Neural cell (in vitro differentiated cells): Measurements from ENCODE around the gene HEMK1.

ENCODE experiments used
- EP300 ChIP-seq: fragments of 450-650 bp; conservative IDR thresholded peaks from 2 replicates; pipeline ENCODE4 v1.6.1; 2014; ENCODE audit warnings: antibody characterized with exemption, mild to moderate bottlenecking, moderate library complexity; ENCODE audit not compliant: poor library complexity, severe bottlenecking
- EZH2 ChIP-seq: fragments of 200-600, 300-800 bp; shearing (Covaris generic), sonication (generic); IDR thresholded peaks from 2 replicates; pipeline ENCODE4 v1.6.1; 2014; ENCODE audit warnings: antibody characterized with exemption, low read length, borderline replicate concordance, mild to moderate bottlenecking; ENCODE audit not compliant: insufficient read depth, poor library complexity, severe bottlenecking
- POLR2AphosphoS5 ChIP-seq: IDR thresholded peaks from 2 replicates; pipeline ENCODE4 v1.6.1; 2012
- RAD21 ChIP-seq: fragments of 450-650 bp; conservative IDR thresholded peaks from 2 replicates; pipeline ENCODE4 v1.6.1; 2014; ENCODE audit warnings: antibody characterized with exemption, mild to moderate bottlenecking, moderate library complexity
- SMC3 ChIP-seq: fragments of 450-650 bp; conservative IDR thresholded peaks from 2 replicates; pipeline ENCODE4 v1.6.1; 2014; ENCODE audit warnings: antibody characterized with exemption, mild to moderate bottlenecking, moderate library complexity; ENCODE audit not compliant: poor library complexity
- TF ChIP-seq, protein P1 (sequence below): fragments of 450-650 bp; IDR thresholded peaks from 2 replicates; pipeline ENCODE4 v1.5.1; 2014; ENCODE audit warnings: antibody characterized with exemption, mild to moderate bottlenecking, moderate library complexity; ENCODE audit not compliant: poor library complexity, severe bottlenecking
- TF ChIP-seq, protein P2 (sequence below): IDR thresholded peaks from 2 replicates; pipeline ENCODE4 v1.6.1; 2012; ENCODE audit warnings: borderline replicate concordance

DNA sequence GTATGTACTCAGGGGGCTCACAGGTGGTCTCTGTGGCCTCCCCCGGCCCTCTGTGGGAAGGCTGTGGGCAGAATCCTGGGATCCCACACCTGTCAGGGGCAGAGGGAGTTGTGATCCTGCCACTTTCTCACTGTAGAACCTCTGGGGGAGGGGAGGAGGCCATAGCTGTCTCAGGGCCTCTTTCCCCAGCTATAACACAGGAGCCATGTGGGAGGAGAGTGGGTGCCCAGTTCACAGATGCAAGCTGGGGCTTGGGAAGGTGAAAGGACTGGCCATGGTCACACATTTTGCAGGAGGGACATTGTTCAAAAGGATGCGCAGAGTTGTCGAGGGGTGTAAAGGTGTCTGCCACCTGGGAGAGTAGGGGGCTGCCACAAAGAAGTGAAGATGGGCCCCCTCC is 59.3 kb downstream of the HEMK1 start:
- TF ChIP-seq, protein P1, sequence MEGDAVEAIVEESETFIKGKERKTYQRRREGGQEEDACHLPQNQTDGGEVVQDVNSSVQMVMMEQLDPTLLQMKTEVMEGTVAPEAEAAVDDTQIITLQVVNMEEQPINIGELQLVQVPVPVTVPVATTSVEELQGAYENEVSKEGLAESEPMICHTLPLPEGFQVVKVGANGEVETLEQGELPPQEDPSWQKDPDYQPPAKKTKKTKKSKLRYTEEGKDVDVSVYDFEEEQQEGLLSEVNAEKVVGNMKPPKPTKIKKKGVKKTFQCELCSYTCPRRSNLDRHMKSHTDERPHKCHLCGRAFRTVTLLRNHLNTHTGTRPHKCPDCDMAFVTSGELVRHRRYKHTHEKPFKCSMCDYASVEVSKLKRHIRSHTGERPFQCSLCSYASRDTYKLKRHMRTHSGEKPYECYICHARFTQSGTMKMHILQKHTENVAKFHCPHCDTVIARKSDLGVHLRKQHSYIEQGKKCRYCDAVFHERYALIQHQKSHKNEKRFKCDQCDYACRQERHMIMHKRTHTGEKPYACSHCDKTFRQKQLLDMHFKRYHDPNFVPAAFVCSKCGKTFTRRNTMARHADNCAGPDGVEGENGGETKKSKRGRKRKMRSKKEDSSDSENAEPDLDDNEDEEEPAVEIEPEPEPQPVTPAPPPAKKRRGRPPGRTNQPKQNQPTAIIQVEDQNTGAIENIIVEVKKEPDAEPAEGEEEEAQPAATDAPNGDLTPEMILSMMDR: no peak
- TF ChIP-seq, protein P2, sequence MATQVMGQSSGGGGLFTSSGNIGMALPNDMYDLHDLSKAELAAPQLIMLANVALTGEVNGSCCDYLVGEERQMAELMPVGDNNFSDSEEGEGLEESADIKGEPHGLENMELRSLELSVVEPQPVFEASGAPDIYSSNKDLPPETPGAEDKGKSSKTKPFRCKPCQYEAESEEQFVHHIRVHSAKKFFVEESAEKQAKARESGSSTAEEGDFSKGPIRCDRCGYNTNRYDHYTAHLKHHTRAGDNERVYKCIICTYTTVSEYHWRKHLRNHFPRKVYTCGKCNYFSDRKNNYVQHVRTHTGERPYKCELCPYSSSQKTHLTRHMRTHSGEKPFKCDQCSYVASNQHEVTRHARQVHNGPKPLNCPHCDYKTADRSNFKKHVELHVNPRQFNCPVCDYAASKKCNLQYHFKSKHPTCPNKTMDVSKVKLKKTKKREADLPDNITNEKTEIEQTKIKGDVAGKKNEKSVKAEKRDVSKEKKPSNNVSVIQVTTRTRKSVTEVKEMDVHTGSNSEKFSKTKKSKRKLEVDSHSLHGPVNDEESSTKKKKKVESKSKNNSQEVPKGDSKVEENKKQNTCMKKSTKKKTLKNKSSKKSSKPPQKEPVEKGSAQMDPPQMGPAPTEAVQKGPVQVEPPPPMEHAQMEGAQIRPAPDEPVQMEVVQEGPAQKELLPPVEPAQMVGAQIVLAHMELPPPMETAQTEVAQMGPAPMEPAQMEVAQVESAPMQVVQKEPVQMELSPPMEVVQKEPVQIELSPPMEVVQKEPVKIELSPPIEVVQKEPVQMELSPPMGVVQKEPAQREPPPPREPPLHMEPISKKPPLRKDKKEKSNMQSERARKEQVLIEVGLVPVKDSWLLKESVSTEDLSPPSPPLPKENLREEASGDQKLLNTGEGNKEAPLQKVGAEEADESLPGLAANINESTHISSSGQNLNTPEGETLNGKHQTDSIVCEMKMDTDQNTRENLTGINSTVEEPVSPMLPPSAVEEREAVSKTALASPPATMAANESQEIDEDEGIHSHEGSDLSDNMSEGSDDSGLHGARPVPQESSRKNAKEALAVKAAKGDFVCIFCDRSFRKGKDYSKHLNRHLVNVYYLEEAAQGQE: no peak
- no peak for TF ChIP-seq RAD21
- TF ChIP-seq POLR2AphosphoS5: no peak
- TF ChIP-seq EZH2: no peak
- no peak for TF ChIP-seq EP300
- no peak for TF ChIP-seq SMC3
